HG03196 (cell line): ENCODE data around the gene WDFY1.

Experiments
- ATAC-seq: cut with Tn5 transposase; IDR thresholded peaks from one replicate; pipeline ENCODE4 v1.9.1; 2021; ENCODE audit not compliant: unreplicated experiment

The WDFY1 gene

DNA sequence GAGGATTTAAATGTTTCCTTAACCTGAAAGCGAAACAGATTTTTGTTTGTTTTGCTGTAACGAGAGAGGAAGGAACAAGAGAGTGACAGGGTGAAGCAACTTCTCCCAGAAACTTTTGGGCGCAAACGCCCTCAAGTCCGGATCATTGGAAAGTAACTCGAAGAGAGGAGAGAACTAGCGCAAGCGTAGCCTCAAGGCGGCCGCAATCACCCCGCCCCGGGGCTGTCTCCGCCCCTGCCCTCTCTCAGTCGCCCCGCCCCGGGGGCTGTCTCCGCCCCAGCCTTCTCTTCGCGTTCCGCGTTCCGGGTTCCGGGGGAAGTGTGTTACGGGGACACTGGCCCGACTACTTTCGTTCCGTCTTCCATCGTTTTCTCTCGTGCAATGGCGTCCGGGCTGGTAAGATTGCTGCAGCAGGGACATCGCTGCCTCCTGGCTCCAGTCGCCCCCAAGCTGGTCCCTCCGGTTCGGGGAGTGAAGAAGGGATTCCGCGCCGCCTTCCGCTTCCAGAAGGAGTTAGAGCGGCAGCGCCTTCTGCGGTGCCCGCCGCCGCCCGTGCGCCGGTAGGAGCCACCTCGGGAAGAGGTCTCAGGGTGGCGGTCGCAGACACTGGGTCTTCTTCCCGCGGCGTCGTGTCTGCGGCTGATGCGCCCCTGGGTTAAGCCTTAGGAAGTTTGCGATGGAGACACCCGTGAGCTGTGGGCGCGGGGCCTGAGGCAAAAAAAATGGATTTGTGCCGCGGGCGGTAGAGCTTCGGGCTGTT is 12.1 kb upstream of the WDFY1 start, which contains the start of gene MRPL44:
TSS of gene MRPL44 (plus strand) at position 372 of the 760 bp plus-strand sequence. CDS start at position 382, 10 bp downstream.
- peak; percentile 91 for ATAC-seq

DNA sequence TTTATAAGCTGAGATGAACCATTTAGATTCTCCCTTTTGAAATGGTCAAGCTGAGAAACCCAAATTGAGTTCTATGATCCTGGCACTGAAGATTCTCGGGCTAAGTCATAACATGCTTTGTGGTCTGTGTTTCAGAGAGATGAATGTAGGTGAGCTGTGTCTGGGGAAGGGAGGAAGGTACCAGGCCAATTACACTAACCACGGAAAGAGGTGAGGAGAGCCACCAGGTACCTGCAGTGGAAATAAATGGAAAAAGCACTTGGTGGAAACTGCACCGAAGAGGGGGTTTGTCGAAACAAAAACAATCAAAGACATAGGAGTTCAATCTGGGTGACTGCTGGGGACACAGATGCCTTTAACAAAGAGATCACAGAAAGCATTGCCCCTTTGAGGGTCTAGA is 11.2 kb upstream of the WDFY1 start:
- ATAC-seq = no peak

DNA sequence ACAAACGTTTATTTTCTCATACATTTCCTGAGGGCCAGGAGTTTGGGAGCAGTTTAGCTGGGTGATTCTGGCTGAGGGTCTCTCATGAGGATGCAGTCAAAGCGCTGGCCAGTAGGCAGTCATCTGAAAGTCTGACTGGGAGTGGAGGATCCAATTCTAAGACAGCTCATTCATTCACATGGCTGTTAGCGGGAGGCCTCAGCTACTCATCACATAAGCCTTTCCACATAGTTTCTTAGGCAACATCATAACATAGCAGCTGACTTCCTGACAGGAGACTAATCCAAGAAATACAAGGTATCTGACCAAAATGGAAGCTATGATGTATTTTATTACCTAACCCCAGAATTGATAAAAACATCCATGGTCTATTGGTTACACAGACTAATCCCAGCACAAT is 9.3 kb upstream of the WDFY1 start:
- ATAC-seq = no peak

DNA sequence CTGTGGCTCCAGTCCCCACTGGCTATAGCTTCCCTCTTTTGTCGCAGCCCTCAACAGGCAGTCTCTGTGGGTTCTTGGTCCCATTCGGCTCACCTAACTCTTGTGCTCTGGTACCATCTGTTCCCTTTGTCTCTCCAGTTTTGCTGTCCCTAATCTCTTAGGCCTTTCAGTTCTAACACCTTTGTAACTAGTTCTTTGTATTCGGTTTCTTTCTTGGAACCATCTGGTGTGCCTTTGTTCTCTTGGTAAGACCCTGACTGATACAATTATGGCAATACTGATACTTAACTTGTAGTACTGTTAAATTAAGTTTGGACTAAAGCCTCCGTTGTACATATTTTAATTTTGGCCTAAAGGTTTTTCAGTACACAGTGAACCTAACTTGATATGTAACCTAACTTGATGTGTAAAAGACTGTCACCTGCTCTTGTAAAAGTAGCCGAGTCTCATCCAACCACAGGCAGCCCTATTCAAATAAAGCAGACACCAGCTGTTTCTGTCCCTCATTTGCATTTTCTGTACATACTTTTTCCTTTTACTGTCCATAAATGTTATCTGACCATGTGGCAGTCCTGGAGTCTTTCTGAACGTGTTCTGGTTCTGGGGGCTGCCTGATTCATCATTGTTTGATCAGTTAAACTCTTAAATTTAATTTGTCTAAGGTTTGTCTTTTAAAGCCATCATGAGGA is 7.3 kb upstream of the WDFY1 start:
- peak; percentile 53 for ATAC-seq

DNA sequence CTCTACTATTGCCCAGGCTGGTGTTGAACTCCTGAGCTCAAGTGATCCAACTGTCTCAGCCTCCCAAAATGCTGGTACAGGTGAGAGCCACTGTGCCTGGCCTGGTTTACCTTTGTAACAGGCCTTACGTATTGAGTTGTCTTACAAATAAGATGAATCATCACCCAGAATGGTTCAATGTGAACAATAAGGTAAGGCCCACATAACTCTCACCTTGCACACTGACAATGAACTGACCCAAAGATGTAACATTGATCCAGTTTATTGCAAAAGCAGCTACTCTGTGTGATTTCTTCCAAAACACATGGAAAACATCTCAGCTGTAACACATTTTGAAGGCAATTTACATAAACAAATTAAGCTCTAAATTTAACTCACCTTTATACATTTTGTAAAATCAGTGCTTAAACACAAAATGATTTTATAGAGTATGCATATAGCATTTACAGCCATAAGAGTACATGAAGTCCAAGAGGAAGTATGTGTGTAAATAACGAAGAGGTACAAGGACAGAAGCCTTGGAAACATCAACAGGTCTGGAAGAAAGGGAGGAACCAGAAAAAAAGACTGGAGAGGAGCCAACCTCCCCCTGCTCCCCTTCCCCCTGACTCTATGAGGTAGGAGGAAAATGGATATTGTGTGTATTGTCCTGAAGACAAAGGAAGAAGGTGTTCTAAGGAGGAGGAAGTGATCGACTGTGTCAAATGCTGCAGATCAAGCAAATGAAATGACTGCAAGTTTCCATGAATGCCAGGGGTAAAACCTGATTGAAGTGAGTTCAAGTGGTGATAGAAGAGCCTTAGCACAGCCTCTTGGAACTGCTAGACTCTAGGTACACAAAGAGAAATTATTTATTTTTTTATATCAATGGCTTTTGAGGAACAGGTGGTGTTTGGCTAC is 5.6 kb upstream of the WDFY1 start:
- no peak for ATAC-seq

DNA sequence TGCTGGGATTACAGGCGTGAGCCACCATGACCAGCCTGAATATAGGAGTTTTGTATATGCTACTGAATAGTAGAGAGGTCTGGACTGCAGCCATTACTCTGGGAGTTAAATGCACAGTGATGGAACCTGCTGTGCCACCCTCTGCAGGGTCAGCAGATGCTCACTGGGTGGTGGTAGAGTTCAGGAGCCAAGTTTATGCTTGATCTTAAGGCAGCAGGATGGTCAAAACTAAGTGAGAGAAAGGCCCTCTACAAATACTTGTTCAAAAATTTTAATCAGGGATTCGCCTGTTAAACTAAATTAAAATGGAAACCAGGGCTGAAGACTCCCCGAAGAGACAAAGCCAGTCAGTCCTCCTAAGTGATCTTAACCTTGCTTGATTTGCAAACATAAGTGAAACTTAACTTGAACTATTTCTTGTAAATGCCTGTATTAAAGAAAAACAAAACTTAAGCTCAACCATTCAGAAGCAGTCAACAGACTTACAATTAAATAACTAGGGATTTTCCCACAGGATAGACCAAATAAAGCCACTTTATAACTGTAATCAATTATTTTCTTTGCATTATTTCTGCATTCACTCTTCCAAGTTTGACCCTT is 4.2 kb upstream of the WDFY1 start:
- ATAC-seq = no peak

DNA sequence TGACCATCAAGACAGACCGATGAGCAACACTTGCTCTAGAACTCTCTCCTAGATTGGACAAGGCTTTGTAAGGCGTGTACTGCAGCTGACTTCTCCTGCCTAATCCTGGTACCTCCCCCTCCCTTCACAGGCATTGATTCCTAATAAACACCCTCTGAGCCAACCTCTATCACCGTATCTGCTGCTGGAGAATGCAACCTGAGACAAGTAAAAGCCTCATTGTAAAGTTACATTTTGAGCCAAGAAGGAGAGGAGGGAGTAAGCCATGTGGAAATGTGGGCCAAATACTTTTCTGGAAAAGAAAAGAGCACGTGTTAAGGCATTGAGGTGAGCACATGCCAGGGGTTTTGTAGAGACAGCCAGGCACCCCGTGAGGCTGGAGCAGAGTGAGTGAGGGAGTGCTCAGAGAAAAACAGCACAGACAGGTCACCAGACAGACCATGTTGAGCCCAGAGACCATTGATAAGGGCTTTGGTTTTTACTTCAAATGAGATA is 2.6 kb upstream of the WDFY1 start:
- ATAC-seq = no peak

DNA sequence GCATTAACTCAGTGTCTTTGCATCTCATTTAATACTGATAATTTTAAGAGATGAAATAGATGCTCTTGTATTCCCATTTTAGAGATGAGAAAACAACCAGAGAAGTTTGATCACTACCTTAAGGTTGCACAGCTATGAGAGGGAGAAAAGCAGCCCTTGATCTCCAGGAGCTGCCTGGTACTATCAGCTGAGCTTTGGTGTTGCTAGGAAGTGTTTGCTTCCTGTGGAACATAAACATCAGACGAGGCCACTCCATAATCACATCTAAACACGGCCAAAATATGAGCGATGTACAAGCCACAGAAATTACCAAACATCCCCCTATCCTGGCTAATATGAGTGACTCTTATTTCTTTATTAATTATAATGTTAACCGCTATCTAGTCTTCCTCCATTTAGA is 620 bp upstream of the WDFY1 start:
- ATAC-seq = no peak

DNA sequence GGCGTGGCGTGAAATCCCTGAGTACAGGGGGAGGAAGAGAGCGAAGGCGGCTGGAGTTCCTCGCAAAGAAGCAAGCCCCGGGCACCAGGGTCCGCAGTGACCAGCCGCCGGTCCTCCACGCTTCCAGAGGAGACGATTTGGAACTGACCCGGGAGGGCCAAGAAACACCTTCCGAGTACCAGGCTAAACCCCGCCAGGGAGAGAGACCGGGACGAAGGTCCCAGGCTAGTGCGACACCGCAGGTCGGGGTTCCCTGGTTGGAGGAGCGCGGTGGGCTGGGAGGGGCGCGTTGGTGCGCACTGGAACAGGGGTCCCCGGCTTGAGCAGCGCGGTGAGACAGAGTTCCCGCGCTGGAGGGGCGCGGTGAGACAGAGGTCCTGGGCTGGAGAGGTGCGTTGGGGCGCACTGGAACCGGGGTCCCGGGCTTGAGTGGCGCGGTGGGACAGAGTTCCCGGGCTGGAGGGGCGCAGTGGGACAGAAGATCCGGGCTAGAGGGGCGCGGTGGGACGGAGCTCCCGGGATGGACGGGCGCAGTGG is 901 bp downstream of the WDFY1 start:
- ATAC-seq = no peak

DNA sequence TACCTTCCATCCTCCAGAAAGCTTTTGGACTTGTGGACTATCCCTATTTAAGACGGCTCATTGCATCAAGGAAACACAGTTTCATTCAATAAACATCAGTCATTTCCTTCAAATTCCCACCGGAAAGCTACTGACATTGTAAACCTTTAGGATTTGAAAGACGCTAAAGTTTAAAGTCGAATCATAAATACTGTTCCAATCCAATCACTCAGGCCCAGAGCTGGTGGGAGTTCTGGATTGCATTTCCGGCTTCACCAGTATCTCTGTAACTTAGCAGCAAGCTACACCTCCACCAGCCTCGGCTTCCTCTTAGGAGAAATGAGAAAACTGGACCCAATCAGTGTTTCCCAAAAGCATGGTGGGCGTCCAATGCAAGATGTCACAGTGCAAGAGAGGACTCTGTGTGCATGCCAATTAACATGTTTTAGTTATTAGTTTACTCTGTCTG is 1.6 kb downstream of the WDFY1 start:
- ATAC-seq = no peak

DNA sequence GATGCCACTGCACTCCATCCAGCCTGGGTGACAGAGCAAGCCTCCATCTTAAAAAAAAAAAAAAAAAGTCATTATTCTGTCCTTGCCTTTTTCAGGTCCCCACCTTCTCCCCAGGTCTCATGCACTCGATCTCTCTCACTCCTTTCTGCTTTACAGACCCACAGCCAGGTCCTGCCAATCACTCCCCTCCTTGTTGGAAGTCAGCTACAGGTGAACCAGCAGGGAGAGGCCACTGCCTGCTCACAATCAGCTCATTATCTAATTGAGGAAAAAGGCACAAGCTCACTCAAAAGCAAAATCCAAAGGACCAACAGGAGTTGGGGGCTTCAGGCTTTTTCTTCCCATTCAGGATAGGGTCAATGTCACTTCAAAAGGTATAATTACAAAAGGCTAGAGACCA is 2.0 kb downstream of the WDFY1 start:
- ATAC-seq = no peak

DNA sequence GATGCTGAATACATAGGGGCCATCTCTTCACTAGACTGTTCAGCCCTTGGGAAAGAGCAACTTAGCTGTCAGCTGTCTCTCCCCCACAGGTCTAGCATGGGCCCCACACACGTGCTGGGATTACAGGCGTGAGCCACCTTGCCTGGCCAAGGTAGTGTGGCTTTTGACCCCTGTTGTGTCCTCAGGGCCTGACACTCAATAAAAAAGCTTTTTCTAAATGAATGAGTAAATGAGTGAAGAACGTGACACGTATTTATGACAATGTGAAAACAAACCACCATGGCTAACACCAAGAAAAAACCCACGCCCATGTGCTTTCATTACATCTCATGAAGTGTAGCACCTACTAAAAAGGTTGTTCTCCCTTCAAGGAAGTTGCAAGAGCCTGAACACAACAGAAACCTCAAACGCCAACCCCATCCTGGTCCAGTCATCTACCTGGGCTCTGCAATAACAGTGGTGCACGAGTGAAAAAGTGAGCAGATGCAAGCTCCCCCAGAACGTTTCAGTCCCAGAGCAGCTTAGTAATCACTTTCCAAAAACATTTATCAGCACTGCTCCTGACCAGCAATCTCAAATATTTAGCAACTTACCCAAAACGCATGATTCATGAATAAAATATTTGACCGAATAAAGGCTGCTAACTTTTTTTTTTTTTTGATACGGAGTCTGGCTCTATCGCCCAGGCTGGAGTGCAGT is 3.4 kb downstream of the WDFY1 start:
- ATAC-seq = peak; percentile 27

DNA sequence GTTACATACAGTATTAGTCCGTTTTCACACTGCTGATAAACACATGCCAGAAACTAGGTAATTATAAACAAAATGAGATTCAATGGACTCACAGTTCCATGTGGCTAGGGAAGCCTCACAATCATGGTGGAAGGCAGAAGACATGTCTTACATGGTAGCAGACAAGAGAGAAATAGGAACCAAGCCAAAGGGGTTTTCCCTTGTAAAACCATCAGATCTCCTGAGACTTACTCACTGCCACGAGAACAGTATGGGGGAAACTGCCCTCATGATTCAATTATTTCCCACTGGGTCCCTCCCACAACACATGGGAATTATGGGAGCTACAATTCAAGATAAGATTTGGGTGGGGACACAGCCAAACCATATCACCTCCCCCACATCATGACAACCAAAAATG is 5.7 kb downstream of the WDFY1 start:
- ATAC-seq = peak; percentile 38

DNA sequence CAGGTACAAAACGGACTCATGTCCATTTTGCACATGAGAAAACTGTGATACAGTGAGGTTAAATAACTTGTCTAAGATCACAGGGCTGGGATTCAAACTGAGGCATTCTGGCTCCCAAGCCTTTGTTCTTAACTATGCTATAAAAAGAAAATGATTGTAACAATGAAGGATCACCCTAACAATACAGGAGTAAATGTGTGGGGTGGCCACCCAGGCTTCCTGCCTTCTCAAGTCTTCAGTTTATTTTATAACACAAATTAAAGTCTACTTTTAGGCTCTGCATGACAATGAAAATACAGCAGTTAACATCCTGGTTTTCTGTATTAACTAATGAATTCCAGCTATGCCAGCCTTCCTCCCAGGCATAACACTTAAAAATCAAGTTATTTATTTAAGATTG is 7.6 kb downstream of the WDFY1 start:
- no peak for ATAC-seq

DNA sequence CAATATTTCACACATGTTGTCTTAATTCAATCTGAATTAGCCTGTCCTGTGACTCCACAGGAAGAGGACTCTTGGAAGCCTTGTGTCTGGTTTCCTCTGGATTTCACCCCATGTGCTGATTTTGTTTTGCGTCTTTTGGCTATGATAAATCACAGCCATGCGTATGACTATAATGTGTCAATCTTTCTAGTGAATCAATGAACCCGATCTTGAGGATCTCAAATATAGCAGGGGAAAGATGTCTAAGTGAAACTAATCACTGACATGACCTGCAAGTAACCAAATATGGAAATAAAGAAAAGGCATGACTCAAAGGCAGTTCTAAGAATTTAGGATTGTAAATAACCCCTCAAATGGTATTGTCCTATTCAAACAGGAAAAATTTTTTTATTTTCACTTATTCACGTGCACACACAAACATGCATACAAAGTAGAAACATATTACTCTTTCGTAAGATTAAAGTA is 8.2 kb downstream of the WDFY1 start:
- ATAC-seq = no peak

DNA sequence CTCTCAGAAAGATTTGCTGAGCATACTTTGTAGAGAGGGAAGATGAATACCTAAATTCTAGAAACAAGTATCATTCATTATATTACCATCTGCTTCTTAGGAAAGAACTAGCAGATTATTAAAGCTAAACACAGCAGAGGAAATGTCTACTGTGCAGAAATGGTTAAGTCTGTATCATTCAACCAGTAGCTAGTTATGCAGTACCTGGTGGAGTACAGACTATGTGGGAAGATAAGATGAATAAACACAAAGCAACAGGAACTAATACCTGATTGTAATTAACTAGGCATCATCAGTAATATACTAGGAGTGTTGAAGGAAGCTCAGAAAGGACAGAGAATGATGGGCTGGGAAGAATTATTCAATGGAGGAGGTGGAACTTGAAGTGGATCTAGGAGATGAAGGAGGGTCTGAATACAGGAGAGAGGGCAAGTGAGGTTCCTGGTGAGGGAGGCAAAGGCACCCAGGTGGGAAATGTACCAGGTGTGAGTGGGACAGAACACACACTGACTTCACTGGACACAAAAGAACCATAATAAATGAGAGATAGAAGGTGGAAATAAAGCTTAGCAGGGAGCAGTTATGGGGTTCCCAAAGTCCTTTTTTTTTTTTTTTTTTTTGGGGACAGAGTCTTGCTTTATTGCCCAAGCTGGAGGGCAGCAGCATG is 9.5 kb downstream of the WDFY1 start:
- no peak for ATAC-seq

DNA sequence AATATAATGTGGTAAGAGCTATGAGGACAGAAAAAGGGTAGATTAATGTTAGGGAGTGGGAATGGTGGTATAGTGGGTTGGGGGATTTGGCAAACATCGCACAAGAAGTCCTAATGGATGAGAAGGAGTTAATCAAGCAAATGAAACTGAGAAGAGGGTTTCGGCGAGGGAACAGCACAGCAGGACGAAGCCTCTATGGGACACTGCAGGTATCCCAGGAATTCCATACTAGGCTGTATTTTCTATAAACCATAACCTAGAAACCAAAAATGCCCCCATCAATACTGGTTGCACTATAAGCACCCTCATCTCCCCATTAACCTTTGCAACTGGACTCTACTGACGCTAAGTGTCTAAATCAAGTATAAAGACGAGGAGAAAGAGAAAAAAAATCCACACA is 10.3 kb downstream of the WDFY1 start:
- ATAC-seq = no peak

DNA sequence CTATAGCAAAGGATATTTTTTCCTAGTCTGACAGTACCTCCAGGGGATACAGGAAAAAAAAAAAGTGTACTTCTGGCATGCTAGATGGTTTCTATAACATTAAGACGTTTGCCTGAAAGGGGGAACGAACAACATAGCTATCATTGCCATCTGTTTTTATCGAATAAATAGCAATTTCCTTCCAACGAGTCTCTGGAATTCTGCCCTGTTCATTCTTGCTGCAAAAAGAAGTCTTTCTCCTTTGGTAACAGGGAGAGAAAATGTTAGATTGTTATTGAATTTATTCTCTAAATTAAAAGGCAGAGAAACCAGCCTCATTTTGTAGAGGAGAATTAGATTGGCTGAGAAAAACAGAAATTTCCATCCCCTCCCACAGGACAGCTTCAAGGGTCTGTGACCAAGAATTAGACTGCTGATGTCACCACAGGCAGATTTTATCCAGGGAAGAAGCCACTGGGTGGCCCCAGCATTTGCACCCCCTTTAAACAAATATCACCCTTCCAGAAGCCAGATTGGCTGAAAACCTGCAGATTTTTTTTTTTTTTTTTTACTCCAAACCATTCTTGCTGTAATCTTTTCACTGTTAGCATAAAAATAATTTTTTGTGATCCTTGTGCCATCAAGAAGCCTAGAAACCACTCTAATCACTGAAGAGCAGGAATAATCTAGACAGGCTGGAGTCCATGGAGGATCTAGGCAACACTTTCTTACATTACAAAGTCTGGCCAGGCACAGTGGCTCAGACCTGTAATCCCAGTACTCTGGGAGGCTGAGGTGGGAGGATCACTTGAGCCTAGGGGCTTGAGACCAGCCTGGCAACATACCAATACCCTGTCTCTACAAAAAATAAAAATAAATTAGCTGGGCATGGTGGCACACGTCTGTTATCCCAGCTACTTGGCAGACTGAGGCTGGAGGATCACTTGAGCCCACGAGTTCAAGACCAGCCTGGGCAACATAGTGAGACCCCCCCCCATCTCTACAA is 12.0 kb downstream of the WDFY1 start:
- no peak for ATAC-seq
